ENCODE data around the gene GRAP.

GRCh38 chr17:18984273-18985114 lies 62.3 kb downstream of the GRAP start:
- TF ChIP-seq CTCF (IDR thresholded peaks at IDR 0.05; ENCODE audit: low read depth, low read length) (no peak), POLR2A (IDR thresholded peaks at IDR 0.05; ENCODE audit: extremely low read depth, insufficient read length) (no peak), MAX (IDR thresholded peaks at IDR 0.05; ENCODE audit: low read depth, low read length) (no peak)
